NCI-H128 (cell line): ENCODE measurements around the gene SCAPER.
"Not testable (repeated sequence)": the region's sequence is repeated elsewhere in the genome, so short reads cannot be mapped to it uniquely, and the experiment has no call there.

Experiments
- DNase-seq: peaks from one replicate; lab custom pipeline; 2025; ENCODE audit not compliant: unreplicated experiment; lab: John Stamatoyannopoulos, UW

The SCAPER gene

GRCh38 chr15:76861815-76862397 lies 43.2 kb downstream of the SCAPER start:
- no peak for DNase-seq

GRCh38 chr15:76860201-76860600 lies 44.9 kb downstream of the SCAPER start:
- no peak for DNase-seq

- DNase-seq = not testable (repeated sequence)
These were observed 54.8 kb downstream of the SCAPER start for GRCh38 chr15:76850367-76850766.

- DNase-seq = no peak
These were observed 58.4 kb downstream of the SCAPER start for GRCh38 chr15:76846782-76847181.

GRCh38 chr15:76844096-76844495 lies 61.0 kb downstream of the SCAPER start:
- DNase-seq = no peak

- DNase-seq = no peak
These were observed 61.9 kb downstream of the SCAPER start for GRCh38 chr15:76843269-76843668.

GRCh38 chr15:76840830-76841460 lies 64.2 kb downstream of the SCAPER start:
- no peak for DNase-seq

GRCh38 chr15:76839173-76839572 lies 66.0 kb downstream of the SCAPER start:
- no peak for DNase-seq

- DNase-seq = no peak
These were observed 67.7 kb downstream of the SCAPER start for GRCh38 chr15:76837474-76837873.

GRCh38 chr15:76829939-76830338 lies 75.2 kb downstream of the SCAPER start:
- no peak for DNase-seq

- peak; percentile 48 for DNase-seq
These were observed 81.2 kb downstream of the SCAPER start for GRCh38 chr15:76823890-76824289.

GRCh38 chr15:76823303-76823702 lies 81.8 kb downstream of the SCAPER start:
- no peak for DNase-seq

- not testable (repeated sequence) for DNase-seq
These were observed 86.2 kb downstream of the SCAPER start for GRCh38 chr15:76818926-76819325.

GRCh38 chr15:76815421-76815820 lies 89.7 kb downstream of the SCAPER start:
- no peak for DNase-seq

GRCh38 chr15:76812381-76812780 lies 92.8 kb downstream of the SCAPER start:
- no peak for DNase-seq

GRCh38 chr15:76809412-76810103 lies 95.6 kb downstream of the SCAPER start:
- DNase-seq = no peak

GRCh38 chr15:76803049-76803571 lies 102.0 kb downstream of the SCAPER start:
- DNase-seq = no peak

GRCh38 chr15:76802411-76802810 lies 102.7 kb downstream of the SCAPER start:
- DNase-seq = no peak

- no peak for DNase-seq
These were observed 105.4 kb downstream of the SCAPER start for GRCh38 chr15:76799760-76800159.

- DNase-seq = no peak
These were observed 109.9 kb downstream of the SCAPER start for GRCh38 chr15:76795217-76795616.

GRCh38 chr15:76793162-76793561 lies 112.0 kb downstream of the SCAPER start:
- DNase-seq = no peak

GRCh38 chr15:76791511-76791910 lies 113.6 kb downstream of the SCAPER start:
- no peak for DNase-seq
